ENCODE results near the gene CYBA. TPM values are rescaled to one million over a fixed set of nuclear protein-coding genes. Genes with fewer than 3 reads are reported as not detected.

Gene CYBA
- total and polyA plus RNA-seq, 9 of the 15 experiments (the other 6 are each of a cell fraction or from before 2014, with no cell fraction given): 0.34 to 683 (median 93.0) TPM

- no peak for TF ChIP-seq E2F8 (IDR thresholded peaks at IDR 0.05; ENCODE audit: low read depth, partially characterized antibody)
- peak in 1 of 2 experiments; percentile 77; a peak in 3 of 4 replicates for TF ChIP-seq MNT (conservative IDR thresholded peaks at IDR 0.05)
- no peak for TF ChIP-seq THAP7 (CRISPR knock-in tag; IDR thresholded peaks at IDR 0.05)
- TF ChIP-seq CREM (IDR thresholded peaks at IDR 0.05; ENCODE audit: low read depth): peak; percentile 89
- no peak for TF ChIP-seq CBX1 (IDR thresholded peaks at IDR 0.05; ENCODE audit: low read depth)
- TF ChIP-seq MBD1 (CRISPR knock-in tag; IDR thresholded peaks at IDR 0.05): no peak
- TF ChIP-seq RFX1 (IDR thresholded peaks at IDR 0.05): no peak
- no peak for TF ChIP-seq ZBTB49 (CRISPR knock-in tag; IDR thresholded peaks at IDR 0.05; ENCODE audit: borderline replicate concordance)
- no peak for TF ChIP-seq MXD1 (CRISPR knock-in tag; IDR thresholded peaks at IDR 0.05; ENCODE audit: borderline replicate concordance, poor library complexity, severe bottlenecking)
- no peak for TF ChIP-seq JUNB (CRISPR knock-in tag; conservative IDR thresholded peaks at IDR 0.05)
- no peak for TF ChIP-seq SMC3 (conservative IDR thresholded peaks at IDR 0.05; ENCODE audit: insufficient read depth, low read depth, low read length)
- TF ChIP-seq RFX5 (IDR thresholded peaks at IDR 0.05; ENCODE audit: low read depth, low read length): no peak
- TF ChIP-seq ZNF507 (tag; conservative IDR thresholded peaks at IDR 0.05): no peak
- no peak for TF ChIP-seq XRCC4 (IDR thresholded peaks at IDR 0.05; ENCODE audit: extremely low read depth, insufficient read depth, insufficient read length)
- no peak for TF ChIP-seq ZNF764 (CRISPR knock-in tag; IDR thresholded peaks at IDR 0.05; ENCODE audit: low read depth)
- TF ChIP-seq SRSF9 (IDR thresholded peaks at IDR 0.05; ENCODE audit: borderline replicate concordance, low read depth, low read length): no peak
- no peak for TF ChIP-seq FOXA1 (IDR thresholded peaks at IDR 0.05; ENCODE audit: borderline replicate concordance)
These were observed 37.3 kb upstream of the CYBA start (continued) for GRCh38 chr16:88688013-88688778.
